HUES6 (cell line): Measurements from ENCODE around the gene CDYL.

Experiments used
- H3K27ac ChIP-seq: 2 replicates; pipeline ENCODE4 v1.7.0; 2013; ENCODE audit warnings: low read depth, mild to moderate bottlenecking, low read length, inconsistent platforms
- H3K27me3 ChIP-seq: 2 replicates; pipeline ENCODE4 v1.6.1; 2013; ENCODE audit warnings: low read length; ENCODE audit not compliant: control insufficient read depth, insufficient read depth
- H3K36me3 ChIP-seq: 2 replicates; pipeline ENCODE4 v1.6.1; 2013; ENCODE audit warnings: low read length; ENCODE audit not compliant: control insufficient read depth, insufficient read depth
- H3K4me1 ChIP-seq: 2 replicates; pipeline ENCODE4 v1.6.1; 2013; ENCODE audit warnings: low read length; ENCODE audit not compliant: control insufficient read depth, insufficient read depth
- H3K4me3 ChIP-seq: 2 replicates; pipeline ENCODE4 v1.5.1; 2013; ENCODE audit warnings: low read depth, low read length
- H3K9ac ChIP-seq: one replicate; pipeline ENCODE4 v1.6.1; 2013; ENCODE audit warnings: mild to moderate bottlenecking, low read length
- H3K9me3 ChIP-seq: 2 replicates; pipeline ENCODE4 v1.6.1; 2013; ENCODE audit warnings: low read depth, low read length; ENCODE audit not compliant: control insufficient read depth, insufficient read depth

The CDYL gene

DNA sequence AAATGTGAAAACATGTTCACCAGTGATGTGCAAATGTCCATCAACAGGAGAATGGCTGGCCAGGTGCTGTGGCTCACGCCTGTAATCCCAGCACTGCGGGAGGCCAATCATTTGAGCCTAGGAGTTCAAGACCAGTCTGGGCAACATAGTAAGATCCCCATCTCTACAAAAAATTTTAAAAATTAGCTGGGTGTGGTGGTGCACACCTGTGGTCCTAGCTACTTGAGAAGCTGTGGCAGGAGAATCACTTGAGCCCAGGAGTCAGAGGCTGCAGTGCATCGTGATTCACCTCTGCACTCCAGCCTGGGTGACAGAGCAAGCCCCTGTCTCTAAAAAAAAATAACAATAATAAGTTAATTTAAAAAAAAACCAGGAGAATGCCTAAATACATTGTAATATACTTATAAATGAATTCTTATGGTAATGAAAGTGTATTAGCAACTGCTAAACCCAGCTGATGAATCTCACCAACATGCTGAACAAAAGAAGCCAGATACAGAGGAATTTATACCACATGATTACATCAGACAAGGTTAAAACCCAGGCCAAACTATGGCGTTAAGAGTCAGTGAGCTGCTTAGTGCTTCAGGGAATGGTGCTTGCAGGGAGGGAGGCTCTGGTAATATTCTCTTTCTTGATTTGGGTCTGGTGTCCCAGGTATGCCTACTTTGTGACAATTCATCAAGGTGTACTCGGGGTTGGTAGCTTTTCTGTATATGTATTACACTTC is 191.3 kb downstream of the CDYL start:
- no peak overlapping the region for H3K4me3 ChIP-seq
- H3K27ac ChIP-seq, result no peak overlapping the region
- no peaks in the 10 kb centered on the region for H3K9me3 ChIP-seq
- no peaks in the 10 kb centered on the region for H3K27me3 ChIP-seq
- no peaks in the 10 kb centered on the region for H3K36me3 ChIP-seq
- H3K9ac ChIP-seq, result no peak overlapping the region
- peaks cover 15% of the 10 kb centered on the region; the same call in 1 of the 2 replicates for H3K4me1 ChIP-seq

DNA sequence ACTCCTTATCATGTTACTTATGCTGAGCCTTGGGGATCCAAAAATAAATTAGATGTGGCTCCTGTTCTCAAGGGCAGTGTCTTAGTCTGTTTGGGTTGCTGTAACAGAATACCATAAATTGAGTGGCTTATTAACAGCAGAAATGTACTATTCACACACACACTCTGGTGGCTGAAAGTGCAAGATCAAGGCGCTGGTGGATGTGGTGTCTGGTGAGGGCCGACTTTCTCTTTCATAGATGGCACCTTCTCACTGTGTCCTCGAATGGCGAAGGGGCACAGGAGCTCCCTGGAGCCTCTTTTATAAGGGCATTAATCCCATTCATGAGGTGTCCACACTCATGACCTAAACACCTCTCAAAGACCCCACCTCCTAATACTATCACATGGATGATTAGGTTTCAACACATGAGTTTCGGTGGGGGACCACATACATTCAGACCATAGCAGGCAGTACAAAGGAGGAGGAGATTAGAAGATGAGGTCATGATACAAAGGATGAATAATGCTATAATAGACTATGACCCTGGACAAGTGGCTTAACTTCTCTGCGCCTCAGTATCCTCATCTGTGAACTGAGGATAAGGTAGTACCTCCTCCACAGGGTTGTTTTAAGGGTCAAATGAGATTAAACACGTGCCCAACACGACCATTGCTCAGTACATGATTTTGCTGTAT is 193.5 kb downstream of the CDYL start:
- Histone ChIP-seq H3K27ac (no peak overlapping the region), H3K36me3 (no peaks in the 10 kb centered on the region), H3K9ac (no peak overlapping the region), H3K27me3 (no peaks in the 10 kb centered on the region), H3K9me3 (no peaks in the 10 kb centered on the region), H3K4me3 (no peak overlapping the region), H3K4me1 (peaks cover 31% of the 10 kb centered on the region)

DNA sequence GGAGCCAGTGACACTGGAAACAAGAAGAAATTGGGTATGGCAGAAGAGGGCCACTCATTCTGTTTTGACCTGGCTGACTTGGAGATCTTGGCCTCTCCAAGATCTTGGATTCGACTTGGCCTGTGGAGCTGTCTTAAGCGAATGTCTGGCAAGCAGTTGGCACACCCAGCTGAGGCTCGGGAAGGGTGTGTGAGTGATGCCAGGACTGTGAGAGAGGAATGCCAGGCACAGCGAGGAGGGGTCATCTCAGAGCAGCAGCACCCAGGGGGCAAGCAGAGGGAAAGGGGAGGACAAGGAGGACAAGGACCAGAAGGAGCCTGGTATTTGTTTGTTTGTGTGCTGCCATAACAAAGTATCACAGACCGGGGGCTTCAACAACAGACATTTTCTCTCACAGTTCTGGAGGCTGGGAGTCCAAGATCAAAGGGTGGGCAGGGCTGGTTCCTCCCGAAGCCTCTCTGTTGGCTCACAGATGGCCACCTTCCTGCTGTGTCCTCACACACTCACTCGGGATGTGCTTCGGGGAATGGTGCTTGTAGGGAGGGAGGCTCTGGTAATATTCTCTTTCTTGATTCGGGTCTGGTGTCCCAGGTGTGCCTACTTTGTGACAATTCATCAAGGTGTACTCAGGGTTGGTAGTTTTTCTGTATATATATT is 194.7 kb downstream of the CDYL start:
- Histone ChIP-seq H3K4me1 (peaks cover 26% of the 10 kb centered on the region), H3K4me3 (no peak overlapping the region), H3K27ac (no peak overlapping the region), H3K9me3 (no peaks in the 10 kb centered on the region), H3K27me3 (no peaks in the 10 kb centered on the region), H3K36me3 (no peaks in the 10 kb centered on the region), H3K9ac (no peak overlapping the region)

DNA sequence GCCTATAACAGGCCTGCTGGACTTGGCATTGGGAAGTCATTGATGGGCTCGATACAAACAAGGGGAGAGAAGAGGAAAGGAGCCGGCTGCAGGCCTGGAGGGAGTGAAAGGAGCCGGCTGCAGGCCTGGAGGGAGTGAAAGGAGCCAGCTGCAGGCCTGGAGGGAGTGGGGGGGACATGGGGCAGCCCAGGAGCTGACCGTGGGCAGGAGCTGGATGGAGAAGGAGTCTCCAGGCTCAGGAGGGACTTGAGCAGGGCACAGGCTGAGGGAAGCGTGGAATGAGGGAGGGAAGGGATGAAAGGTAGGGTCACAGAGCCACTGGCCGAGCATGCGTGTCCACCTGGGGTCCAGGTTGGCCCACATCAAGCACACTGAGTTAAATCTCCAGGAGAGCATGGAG is 195.6 kb downstream of the CDYL start:
- H3K9me3 ChIP-seq, result no peaks in the 10 kb centered on the region
- no peak overlapping the region for H3K27ac ChIP-seq
- H3K4me1 ChIP-seq, result peaks cover 25% of the 10 kb centered on the region
- H3K4me3 ChIP-seq, result no peak overlapping the region
- no peak overlapping the region for H3K9ac ChIP-seq
- no peaks in the 10 kb centered on the region for H3K36me3 ChIP-seq
- no peaks in the 10 kb centered on the region for H3K27me3 ChIP-seq

DNA sequence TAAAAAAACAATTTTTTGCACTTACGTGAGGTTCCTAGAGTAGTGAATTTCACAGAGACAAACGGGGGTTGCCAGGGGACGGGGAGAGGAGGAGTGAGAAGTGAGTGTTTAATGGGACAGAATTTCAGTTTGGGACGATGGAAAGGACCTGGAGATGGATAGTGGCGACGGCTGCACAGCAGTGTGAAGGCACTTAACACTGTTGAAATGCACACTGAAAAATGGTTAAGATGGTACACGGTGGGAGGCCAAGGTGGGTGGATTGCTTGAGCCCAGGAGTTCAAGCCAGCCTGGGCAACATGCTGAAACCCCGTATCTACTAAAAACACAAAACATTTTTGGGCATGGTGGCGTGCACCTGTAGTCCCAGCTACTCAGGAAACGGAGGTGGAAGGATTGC is 196.2 kb downstream of the CDYL start:
- H3K27me3 ChIP-seq, result no peaks in the 10 kb centered on the region
- H3K36me3 ChIP-seq, result no peaks in the 10 kb centered on the region
- H3K9me3 ChIP-seq, result no peaks in the 10 kb centered on the region
- no peak overlapping the region for H3K9ac ChIP-seq
- no peak overlapping the region for H3K27ac ChIP-seq
- H3K4me1 ChIP-seq, result peaks cover 25% of the 10 kb centered on the region
- H3K4me3 ChIP-seq, result no peak overlapping the region

DNA sequence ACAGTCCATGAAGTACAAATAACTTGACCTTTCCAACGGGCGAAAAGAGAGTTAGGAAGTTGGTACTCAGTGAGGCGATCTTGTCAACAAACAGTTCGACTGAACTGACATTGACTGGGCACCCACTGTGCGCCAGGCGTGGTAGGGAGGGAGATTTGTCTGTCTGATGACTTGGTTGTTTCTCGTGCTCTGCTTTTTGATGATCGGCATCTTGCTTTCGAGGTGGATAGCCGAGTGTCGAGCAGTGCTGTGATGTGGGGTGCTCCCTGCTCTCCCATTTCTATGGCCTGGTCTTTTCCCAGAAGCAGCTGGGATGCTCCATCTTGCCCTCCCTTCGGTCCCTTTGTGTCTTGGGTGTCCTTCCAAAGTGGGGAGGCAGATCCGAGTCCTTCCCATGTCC is 197.2 kb downstream of the CDYL start:
- Histone ChIP-seq H3K9me3 (no peaks in the 10 kb centered on the region), H3K9ac (no peak overlapping the region), H3K4me1 (peaks cover 25% of the 10 kb centered on the region), H3K4me3 (0 out of 2 replicates have a peak overlapping the region, but pooled peaks have one; percentile 14), H3K27ac (peak overlapping the region; percentile 13; the same call in 1 of the 2 replicates), H3K36me3 (no peaks in the 10 kb centered on the region), H3K27me3 (no peaks in the 10 kb centered on the region)

DNA sequence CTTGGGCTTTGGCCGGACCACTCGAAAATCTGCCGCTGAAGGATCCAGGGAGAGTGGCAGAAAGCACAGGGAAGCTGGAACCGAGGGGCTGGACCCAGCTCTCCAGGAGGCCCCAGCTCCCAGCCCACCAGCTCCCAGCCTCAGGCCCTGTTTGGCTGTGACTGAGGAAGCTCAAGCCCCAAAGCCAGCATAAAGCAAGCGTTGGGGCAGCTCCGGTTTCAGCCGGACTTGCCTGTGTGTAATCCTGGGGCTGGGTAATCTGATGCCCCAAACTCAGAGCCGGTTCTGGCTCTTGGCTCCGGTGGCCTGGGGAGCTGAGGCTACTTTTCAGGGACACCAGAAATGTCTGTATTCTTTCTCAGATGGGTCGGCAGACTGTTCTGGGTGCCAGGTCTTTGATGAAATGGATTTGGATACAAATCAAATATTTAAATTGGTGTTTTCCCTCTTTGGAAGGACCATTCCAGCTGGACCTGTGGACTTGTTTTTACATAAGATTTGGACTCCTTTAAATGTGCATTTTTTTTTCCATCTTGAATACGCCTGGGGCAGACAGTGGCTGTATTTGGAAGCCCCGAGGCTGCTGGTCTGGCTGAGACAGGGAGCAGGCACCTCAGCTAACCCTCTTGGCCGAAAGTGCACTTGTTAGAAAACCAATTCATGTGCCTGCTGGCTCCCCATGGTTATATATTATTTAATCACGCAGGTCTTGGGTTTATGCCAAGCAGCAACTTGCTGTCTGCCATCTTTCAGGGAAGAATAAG is 198.0 kb downstream of the CDYL start:
- Histone ChIP-seq H3K9ac (peak overlapping the region; percentile 55), H3K27ac (peak overlapping the region; percentile 13; the same call in 1 of the 2 replicates)

DNA sequence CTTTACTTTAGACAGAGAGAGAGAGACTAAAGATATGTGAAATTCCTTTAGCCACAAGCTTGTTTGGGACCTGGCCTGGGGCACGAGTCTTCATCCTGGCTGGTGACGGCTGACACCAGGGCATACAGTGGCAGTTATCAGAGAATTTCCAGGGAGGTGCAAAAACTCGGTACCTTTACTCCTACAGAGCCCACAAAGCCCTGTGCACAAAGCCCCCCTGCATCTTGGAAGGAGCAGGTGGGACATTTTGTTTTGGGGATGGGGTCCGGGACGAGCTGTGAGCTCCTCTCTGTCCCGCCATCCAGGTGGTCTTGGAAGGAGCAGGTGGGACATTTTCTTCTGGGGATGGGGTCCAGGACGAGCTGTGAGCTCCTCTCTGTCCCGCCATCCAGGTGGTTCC is 198.8 kb downstream of the CDYL start:
- H3K4me1 ChIP-seq, result peaks cover 25% of the 10 kb centered on the region
- H3K4me3 ChIP-seq, result no peak overlapping the region
- no peak overlapping the region for H3K9ac ChIP-seq

More for the DNA sequence above, 198.0 kb downstream of the CDYL start:
- Histone ChIP-seq H3K27me3 (no peaks in the 10 kb centered on the region), H3K4me1 (peaks cover 25% of the 10 kb centered on the region), H3K4me3 (0 out of 2 replicates have a peak overlapping the region, but pooled peaks have one; percentile 14), H3K36me3 (no peaks in the 10 kb centered on the region), H3K9me3 (peaks cover 4% of the 10 kb centered on the region)

DNA sequence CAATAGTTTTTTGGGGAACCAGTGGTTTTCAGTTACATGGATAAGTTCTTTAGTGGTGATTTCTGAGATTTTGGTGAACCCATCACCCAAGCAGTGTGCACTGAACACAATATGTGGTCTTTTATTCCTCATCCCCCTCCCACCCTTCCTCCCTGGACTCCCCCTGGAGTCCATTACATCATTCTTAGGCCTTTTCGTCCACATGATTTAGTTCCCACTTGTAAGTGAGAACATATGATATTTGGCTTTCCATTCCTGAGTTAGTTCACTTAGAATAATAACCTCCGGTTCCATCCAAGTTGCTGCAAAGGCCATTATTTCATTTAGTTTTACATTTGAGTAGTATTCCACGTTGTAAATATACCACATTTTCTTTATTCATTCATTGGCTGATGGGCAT is 199.3 kb downstream of the CDYL start:
- H3K4me3 ChIP-seq, result no peak overlapping the region
- H3K27ac ChIP-seq, result no peak overlapping the region
- H3K4me1 ChIP-seq, result peaks cover 25% of the 10 kb centered on the region
- no peaks in the 10 kb centered on the region for H3K36me3 ChIP-seq
- H3K27me3 ChIP-seq, result no peaks in the 10 kb centered on the region
- peaks cover 12% of the 10 kb centered on the region for H3K9me3 ChIP-seq
- H3K9ac ChIP-seq, result no peak overlapping the region

More for the DNA sequence above, 198.8 kb downstream of the CDYL start:
- Histone ChIP-seq H3K9me3 (peaks cover 12% of the 10 kb centered on the region), H3K27me3 (no peaks in the 10 kb centered on the region), H3K36me3 (no peaks in the 10 kb centered on the region), H3K27ac (no peak overlapping the region)

DNA sequence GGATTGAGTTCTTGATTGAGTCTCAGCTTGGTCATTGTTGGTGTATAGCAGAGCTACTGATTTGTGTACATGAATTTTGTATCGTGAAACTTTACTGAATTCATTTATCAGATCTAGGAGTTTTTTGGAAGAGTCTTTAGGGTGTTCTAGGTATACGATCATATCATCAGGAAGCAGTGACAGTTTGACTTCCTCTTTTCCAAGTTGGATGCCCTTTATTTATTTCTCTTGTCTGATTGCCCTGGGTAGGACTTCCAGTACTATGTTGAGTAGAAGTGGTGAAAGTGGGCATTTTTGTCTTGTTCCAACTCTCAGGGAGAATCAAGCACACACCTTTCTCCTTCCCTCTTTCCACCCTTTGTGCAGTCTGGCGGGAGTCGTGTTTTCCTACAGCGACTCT is 201.3 kb downstream of the CDYL start:
- Histone ChIP-seq H3K27ac (no peak overlapping the region), H3K27me3 (no peaks in the 10 kb centered on the region), H3K36me3 (no peaks in the 10 kb centered on the region), H3K9ac (no peak overlapping the region), H3K4me3 (no peak overlapping the region), H3K4me1 (peaks cover 20% of the 10 kb centered on the region), H3K9me3 (peaks cover 12% of the 10 kb centered on the region)
